Liver (tissue), 3 donors: Measurements from ENCODE around the gene MMP25.

Source experiments
- EGR1 ChIP-seq, 2 donors: IDR thresholded peaks; 2 replicates each; pipeline ENCODE4 v1.6.1; 2016 to 2018; ENCODE audit warnings: antibody characterized with exemption in 2 of 2, low read depth in 2 of 2
- FOXA1 ChIP-seq: IDR thresholded peaks from 2 replicates; pipeline ENCODE4 v1.6.1; 2016; ENCODE audit warnings: antibody characterized with exemption
- FOXA2 ChIP-seq: IDR thresholded peaks from 2 replicates; pipeline ENCODE4 v1.6.1; 2016; ENCODE audit warnings: antibody characterized with exemption
- GABPA ChIP-seq, 2 donors: IDR thresholded peaks in 1 of 2; conservative IDR thresholded peaks in 1 of 2; 2 replicates each; pipeline ENCODE4 v1.6.1; 2016; ENCODE audit warnings: antibody characterized with exemption in 2 of 2, mild to moderate bottlenecking in 1 of 2, moderate library complexity in 1 of 2
- SP1 ChIP-seq: IDR thresholded peaks from 2 replicates; pipeline ENCODE4 v1.6.1; 2018; ENCODE audit warnings: antibody characterized with exemption, mild to moderate bottlenecking
- YY1 ChIP-seq: IDR thresholded peaks from 2 replicates; pipeline ENCODE4 v1.6.1; 2016; ENCODE audit warnings: antibody characterized with exemption, mild to moderate bottlenecking
- TF ChIP-seq, protein P1 (sequence below): IDR thresholded peaks from 2 replicates; pipeline ENCODE4 v1.6.1; 2016; ENCODE audit warnings: antibody characterized with exemption
- TF ChIP-seq, protein P2 (sequence below): fragments of 150-350 bp; IDR thresholded peaks from 2 replicates; pipeline ENCODE4 v1.5.1; 2017; ENCODE audit warnings: improper control_type of control experiment, low read depth, low read length; ENCODE audit not compliant: missing input control
- TF ChIP-seq, protein P3 (sequence below): IDR thresholded peaks from 2 replicates; pipeline ENCODE4 v1.6.1; 2016; ENCODE audit warnings: antibody characterized with exemption, mild to moderate bottlenecking
- donor health status: healthy.
- donor health status: healthy.

DNA sequence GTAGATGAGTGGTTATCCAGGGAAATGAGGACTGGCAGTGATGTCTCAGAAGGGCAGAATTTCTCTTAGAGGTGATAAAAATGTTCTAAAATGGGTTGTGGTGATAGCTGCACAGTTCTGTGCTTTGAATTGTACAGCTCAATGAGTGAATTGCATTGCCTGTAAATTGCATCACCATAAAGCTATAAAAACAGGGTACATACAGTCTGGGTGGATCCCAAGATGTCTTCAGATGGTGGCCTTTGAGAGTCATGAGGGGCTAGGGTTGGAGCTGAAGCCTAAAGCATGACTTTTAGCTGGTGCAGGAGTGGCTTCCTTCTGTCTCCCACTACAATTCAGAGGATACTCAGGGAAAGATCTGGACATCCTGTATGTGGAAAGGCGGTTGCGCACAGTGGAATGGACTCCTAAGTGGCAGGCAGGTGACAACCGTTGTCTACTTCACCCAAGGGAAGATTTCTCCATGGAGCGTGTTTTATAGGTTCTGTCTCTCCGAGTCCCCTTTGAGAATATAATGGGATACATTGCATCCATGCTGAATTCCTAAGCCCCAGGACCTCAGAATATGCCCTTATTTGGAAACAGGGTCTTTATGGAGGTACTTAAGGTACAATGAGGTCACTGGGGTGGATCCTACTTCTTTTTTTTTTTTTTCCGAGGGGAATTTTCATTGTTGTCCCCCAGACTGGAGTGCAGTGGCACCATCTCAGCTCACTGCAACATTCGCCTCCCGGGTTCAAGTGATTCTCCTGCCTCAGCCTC is 17.4 kb downstream of the MMP25 start:
- TF ChIP-seq, protein P1, sequence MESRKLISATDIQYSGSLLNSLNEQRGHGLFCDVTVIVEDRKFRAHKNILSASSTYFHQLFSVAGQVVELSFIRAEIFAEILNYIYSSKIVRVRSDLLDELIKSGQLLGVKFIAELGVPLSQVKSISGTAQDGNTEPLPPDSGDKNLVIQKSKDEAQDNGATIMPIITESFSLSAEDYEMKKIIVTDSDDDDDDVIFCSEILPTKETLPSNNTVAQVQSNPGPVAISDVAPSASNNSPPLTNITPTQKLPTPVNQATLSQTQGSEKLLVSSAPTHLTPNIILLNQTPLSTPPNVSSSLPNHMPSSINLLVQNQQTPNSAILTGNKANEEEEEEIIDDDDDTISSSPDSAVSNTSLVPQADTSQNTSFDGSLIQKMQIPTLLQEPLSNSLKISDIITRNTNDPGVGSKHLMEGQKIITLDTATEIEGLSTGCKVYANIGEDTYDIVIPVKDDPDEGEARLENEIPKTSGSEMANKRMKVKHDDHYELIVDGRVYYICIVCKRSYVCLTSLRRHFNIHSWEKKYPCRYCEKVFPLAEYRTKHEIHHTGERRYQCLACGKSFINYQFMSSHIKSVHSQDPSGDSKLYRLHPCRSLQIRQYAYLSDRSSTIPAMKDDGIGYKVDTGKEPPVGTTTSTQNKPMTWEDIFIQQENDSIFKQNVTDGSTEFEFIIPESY, result no peak
- TF ChIP-seq YY1 (no peak), SP1 (no peak), FOXA2 (no peak), EGR1 (IDR thresholded peaks at IDR 0.05; ENCODE audit: low read depth in 2 of 2) (no peak), FOXA1 (no peak), GABPA (IDR thresholded peaks at IDR 0.05 in 1 of 2, conservative IDR thresholded peaks at IDR 0.05 in 1 of 2) (no peak)
- TF ChIP-seq, protein P2, sequence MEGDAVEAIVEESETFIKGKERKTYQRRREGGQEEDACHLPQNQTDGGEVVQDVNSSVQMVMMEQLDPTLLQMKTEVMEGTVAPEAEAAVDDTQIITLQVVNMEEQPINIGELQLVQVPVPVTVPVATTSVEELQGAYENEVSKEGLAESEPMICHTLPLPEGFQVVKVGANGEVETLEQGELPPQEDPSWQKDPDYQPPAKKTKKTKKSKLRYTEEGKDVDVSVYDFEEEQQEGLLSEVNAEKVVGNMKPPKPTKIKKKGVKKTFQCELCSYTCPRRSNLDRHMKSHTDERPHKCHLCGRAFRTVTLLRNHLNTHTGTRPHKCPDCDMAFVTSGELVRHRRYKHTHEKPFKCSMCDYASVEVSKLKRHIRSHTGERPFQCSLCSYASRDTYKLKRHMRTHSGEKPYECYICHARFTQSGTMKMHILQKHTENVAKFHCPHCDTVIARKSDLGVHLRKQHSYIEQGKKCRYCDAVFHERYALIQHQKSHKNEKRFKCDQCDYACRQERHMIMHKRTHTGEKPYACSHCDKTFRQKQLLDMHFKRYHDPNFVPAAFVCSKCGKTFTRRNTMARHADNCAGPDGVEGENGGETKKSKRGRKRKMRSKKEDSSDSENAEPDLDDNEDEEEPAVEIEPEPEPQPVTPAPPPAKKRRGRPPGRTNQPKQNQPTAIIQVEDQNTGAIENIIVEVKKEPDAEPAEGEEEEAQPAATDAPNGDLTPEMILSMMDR, result no peak
- TF ChIP-seq, protein P3, sequence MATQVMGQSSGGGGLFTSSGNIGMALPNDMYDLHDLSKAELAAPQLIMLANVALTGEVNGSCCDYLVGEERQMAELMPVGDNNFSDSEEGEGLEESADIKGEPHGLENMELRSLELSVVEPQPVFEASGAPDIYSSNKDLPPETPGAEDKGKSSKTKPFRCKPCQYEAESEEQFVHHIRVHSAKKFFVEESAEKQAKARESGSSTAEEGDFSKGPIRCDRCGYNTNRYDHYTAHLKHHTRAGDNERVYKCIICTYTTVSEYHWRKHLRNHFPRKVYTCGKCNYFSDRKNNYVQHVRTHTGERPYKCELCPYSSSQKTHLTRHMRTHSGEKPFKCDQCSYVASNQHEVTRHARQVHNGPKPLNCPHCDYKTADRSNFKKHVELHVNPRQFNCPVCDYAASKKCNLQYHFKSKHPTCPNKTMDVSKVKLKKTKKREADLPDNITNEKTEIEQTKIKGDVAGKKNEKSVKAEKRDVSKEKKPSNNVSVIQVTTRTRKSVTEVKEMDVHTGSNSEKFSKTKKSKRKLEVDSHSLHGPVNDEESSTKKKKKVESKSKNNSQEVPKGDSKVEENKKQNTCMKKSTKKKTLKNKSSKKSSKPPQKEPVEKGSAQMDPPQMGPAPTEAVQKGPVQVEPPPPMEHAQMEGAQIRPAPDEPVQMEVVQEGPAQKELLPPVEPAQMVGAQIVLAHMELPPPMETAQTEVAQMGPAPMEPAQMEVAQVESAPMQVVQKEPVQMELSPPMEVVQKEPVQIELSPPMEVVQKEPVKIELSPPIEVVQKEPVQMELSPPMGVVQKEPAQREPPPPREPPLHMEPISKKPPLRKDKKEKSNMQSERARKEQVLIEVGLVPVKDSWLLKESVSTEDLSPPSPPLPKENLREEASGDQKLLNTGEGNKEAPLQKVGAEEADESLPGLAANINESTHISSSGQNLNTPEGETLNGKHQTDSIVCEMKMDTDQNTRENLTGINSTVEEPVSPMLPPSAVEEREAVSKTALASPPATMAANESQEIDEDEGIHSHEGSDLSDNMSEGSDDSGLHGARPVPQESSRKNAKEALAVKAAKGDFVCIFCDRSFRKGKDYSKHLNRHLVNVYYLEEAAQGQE, result no peak
